Measurements from ENCODE around the gene LAYN.

Gene LAYN

DNA sequence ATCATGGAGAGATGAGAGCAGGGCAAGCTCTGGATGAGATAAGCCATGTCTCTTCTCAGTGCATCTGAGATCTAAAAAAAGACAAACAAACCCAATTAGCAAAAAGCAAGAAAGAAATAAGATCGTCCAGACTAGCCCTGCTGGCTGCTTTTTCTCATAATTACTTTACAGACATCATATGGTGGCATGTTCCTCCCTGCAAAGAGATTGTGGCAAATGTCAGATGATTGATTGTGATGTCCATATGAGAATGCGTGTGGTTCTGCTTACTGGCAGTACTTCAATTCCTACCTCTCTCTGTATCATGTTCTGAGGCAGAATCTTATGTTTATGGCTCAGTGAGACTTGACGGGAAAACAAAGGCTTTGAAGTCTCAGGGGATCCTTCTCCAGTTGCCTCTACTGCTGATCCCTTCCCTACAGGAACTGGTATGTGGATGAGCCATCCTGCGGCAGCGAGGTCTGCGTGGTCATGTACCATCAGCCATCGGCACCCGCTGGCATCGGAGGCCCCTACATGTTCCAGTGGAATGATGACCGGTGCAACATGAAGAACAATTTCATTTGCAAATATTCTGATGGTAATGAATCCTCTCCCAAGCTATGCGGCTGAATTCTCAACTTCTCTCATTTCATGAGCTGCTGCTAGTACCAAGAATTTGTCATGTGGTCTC lies 8.8 kb downstream of the LAYN start:
- TF ChIP-seq, protein P1, sequence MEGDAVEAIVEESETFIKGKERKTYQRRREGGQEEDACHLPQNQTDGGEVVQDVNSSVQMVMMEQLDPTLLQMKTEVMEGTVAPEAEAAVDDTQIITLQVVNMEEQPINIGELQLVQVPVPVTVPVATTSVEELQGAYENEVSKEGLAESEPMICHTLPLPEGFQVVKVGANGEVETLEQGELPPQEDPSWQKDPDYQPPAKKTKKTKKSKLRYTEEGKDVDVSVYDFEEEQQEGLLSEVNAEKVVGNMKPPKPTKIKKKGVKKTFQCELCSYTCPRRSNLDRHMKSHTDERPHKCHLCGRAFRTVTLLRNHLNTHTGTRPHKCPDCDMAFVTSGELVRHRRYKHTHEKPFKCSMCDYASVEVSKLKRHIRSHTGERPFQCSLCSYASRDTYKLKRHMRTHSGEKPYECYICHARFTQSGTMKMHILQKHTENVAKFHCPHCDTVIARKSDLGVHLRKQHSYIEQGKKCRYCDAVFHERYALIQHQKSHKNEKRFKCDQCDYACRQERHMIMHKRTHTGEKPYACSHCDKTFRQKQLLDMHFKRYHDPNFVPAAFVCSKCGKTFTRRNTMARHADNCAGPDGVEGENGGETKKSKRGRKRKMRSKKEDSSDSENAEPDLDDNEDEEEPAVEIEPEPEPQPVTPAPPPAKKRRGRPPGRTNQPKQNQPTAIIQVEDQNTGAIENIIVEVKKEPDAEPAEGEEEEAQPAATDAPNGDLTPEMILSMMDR (conservative IDR thresholded peaks at IDR 0.05; ENCODE audit: low read length) = no peak
- no peak overlapping the region for H3K4me3 ChIP-seq (ENCODE audit: low read length)
- no peak for DNase-seq (ENCODE audit: low read depth)

DNA sequence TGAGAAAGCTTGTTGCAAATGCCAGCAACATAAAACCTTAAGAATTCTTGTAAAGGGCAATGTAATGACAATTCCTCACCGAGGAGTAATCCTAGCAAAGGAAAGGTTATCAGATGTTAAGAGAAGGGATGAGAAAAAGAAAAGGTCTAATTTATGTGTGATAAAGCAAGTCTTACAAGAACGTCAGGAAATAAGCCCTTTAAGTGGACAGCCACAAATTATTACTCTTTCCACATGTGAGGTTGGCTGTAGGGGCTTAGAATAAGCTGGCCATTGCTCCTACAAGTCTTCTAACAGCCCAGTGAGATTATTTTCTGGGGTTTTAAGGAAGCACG lies 9.3 kb downstream of the LAYN start:
- DNase-seq (ENCODE audit: low read depth) = no peak
- TF ChIP-seq, protein P1 (conservative IDR thresholded peaks at IDR 0.05; ENCODE audit: low read length) = no peak
- no peak overlapping the region for H3K4me3 ChIP-seq (ENCODE audit: low read length)

DNA sequence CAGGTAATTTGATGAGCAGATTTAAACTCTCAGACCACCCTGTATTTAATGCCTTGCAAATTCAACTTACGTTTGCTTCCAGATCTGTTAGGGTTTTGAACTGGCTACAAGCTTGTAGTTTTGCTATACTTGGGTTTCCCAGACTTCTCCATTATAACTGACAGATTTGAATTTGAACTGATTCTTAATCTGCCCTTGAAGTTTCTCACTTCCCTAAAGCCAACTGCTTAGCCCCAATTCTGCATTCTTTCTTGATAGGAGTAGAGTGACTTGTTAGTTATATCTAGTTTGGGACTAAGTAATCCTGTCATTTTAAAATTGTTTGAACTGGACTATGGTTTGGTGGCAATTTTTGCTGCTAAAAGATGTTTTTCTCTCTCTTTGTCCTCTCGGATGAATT lies 9.7 kb downstream of the LAYN start:
- TF ChIP-seq, protein P1 (conservative IDR thresholded peaks at IDR 0.05; ENCODE audit: low read length) = no peak
- DNase-seq (ENCODE audit: low read depth) = no peak
- H3K4me3 ChIP-seq (ENCODE audit: low read length) = no peak overlapping the region

DNA sequence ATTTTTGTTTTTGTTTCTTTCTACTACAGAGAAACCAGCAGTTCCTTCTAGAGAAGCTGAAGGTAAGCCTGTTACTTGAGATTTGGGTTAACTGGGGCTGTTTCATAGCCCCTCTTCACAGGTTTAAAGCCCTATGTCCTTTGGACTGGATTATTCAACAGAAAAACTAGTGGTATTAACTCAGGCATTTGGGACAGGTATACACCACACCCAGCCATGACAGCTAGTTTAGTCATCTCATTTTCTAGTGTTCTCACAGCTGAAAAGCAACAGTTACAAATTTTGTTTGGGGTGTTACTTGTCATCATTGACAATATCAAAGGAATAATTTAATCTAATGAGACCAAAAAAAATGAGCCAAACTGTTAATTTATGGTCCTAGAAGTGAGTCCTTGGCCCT lies 14.0 kb downstream of the LAYN start:
- TF ChIP-seq, protein P1 (conservative IDR thresholded peaks at IDR 0.05; ENCODE audit: low read length) = no peak
- no peak overlapping the region for H3K4me3 ChIP-seq (ENCODE audit: low read length)
- no peak for DNase-seq (ENCODE audit: low read depth)

DNA sequence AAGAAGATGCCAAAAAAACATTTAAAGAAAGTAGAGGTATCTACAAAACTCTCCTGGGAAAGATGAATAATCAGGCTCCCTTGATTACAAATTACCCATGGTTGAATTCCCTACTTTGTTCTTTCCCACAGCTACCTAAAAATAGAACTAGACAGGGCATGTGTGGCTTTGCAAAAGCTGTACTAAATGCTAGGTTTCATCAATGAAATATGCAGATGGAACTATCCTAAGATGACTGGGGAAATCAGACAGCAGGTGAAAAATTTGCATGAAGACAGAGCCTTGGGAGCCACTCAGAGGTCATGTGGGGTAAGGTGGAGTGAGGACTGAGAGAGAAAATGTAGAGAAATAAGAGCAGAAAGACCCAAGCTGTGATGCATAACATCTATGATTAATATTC lies 14.7 kb downstream of the LAYN start:
- TF ChIP-seq, protein P1 (conservative IDR thresholded peaks at IDR 0.05; ENCODE audit: low read length) = no peak

DNA sequence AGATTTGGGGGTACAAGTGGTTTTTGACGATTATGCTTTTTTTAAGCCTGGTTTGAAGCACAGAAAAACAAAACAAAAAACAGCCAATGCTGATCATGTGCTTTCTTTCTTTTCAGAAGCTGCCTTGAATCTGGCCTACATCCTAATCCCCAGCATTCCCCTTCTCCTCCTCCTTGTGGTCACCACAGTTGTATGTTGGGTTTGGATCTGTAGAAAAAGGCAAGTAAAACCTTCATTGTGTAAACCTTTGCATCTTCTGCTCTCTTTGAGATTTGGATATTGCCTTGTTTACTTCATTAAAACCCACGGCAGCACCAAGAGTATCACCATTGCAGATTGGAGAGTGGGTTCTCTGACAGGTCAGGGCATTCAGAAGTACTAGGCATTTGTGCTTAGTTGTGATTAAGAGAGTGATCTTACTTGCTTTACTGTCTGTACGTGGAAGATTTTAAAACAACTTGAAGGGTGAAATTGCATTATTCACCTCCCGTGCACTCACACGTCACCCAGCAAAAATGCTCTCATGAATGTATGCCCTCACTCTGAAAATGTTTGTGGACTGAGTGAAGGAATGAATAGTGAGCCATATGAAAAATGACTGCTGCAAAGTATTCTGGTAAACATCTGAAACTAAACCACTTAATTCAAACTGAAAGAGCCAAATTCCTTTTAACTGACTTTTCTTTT lies 17.0 kb downstream of the LAYN start:
- H3K4me3 ChIP-seq (ENCODE audit: low read length) = peak overlapping the region; percentile 15; the same call in 1 of the 2 replicates
- DNase-seq (ENCODE audit: low read depth) = peak; percentile 98
- TF ChIP-seq, protein P1 (conservative IDR thresholded peaks at IDR 0.05; ENCODE audit: low read length) = peak; percentile 41

More for the DNA sequence above, 14.7 kb downstream of the LAYN start:
- DNase-seq (ENCODE audit: low read depth) = peak; percentile 76
- no peak overlapping the region for H3K4me3 ChIP-seq (ENCODE audit: low read length)
